Adipose tissue (tissue), 3 donors: Measurements from ENCODE around the gene PSRC1. TPM values are rescaled to one million over a fixed set of nuclear protein-coding genes. Genes with fewer than 3 reads are reported as not detected.

ENCODE experiments used
- H3K27ac ChIP-seq: one replicate; pipeline ENCODE4 v1.5.1; 2013; ENCODE audit warnings: low read depth, low read length
- WGBS, 3 donors: extraction: QIAGEN DNeasy Blood & Tissue Kit; methylation state at CpG; one replicate each; pipeline ENCODE4 v1.1.7; 2013; 5-methylcytosine and 5-hydroxymethylcytosine counted together
- polyA plus RNA-seq, 3 donors: library from polyadenylated mRNA; stranded (reverse); fragments of 200-250 nt; gene quantifications; one replicate each; pipeline ENCODE4 v1.2.3, GENCODE V29; 2013
- donor health status: healthy with polysubstance abuse.
- donor health status: Bipolar disorder and iron deficiency.
- donor health status: healthy.

Gene PSRC1
- polyA plus RNA-seq, 3 donors = 0.98 to 2.9 (median 1.1) TPM

- H3K27ac ChIP-seq = no peak overlapping the region
- WGBS, 3 donors = 55 to 68% (median 63%) methylated on average over 9 of the region's 9 CpGs
These were observed 7.1 kb downstream of the PSRC1 start for GRCh38 chr1:109275706-109276345.

GRCh38 chr1:109274533-109275476 lies 8.1 kb downstream of the PSRC1 start:
- no peak overlapping the region for H3K27ac ChIP-seq
- 28 to 68% (median 49%) methylated on average over 22 to 24 of the region's 24 CpGs for WGBS, 3 donors

- H3K27ac ChIP-seq = no peak overlapping the region
- WGBS, 3 donors = 71 to 82% (median 74%) methylated on average over 26 to 30 of the region's 30 CpGs
These were observed 9.2 kb downstream of the PSRC1 start for GRCh38 chr1:109273570-109274288.

- H3K27ac ChIP-seq = no peak overlapping the region
- WGBS, 3 donors = 84 to 90% (median 87%) methylated on average over 13 to 16 of the region's 16 CpGs
These were observed 10.0 kb downstream of the PSRC1 start for GRCh38 chr1:109272831-109273547.

- 78 to 88% (median 80%) methylated on average over 12 to 13 of the region's 13 CpGs for WGBS, 3 donors
- no peak overlapping the region for H3K27ac ChIP-seq
These were observed 10.7 kb downstream of the PSRC1 start for GRCh38 chr1:109272021-109272799.

- 84 to 89% (median 86%) methylated on average over 6 of the region's 6 CpGs for WGBS, 3 donors
- no peak overlapping the region for H3K27ac ChIP-seq
These were observed 11.5 kb downstream of the PSRC1 start for GRCh38 chr1:109271458-109271857.

GRCh38 chr1:109270623-109271317 lies 12.2 kb downstream of the PSRC1 start:
- WGBS, 3 donors = 91 to 94% (median 92%) methylated on average over 18 to 20 of the region's 20 CpGs

GRCh38 chr1:109269981-109270622 lies 12.8 kb downstream of the PSRC1 start:
- WGBS, 3 donors = 90 to 95% (median 94%) methylated on average over 17 of the region's 17 CpGs
- no peak overlapping the region for H3K27ac ChIP-seq

More at GRCh38 chr1:109270623-109271317, 12.2 kb downstream of the PSRC1 start:
- no peak overlapping the region for H3K27ac ChIP-seq

- no peak overlapping the region for H3K27ac ChIP-seq
- WGBS, 3 donors = 92% methylated on average over 33 of the region's 33 CpGs
These were observed 13.5 kb downstream of the PSRC1 start for GRCh38 chr1:109269212-109269980.

GRCh38 chr1:109268431-109269211 lies 14.3 kb downstream of the PSRC1 start:
- H3K27ac ChIP-seq = no peak overlapping the region
- 91 to 95% (median 93%) methylated on average over 29 of the region's 29 CpGs for WGBS, 3 donors

GRCh38 chr1:109267743-109268300 lies 15.1 kb downstream of the PSRC1 start:
- no peak overlapping the region for H3K27ac ChIP-seq
- 87 to 93% (median 91%) methylated on average over 17 of the region's 17 CpGs for WGBS, 3 donors

- 77 to 86% (median 82%) methylated on average over 11 of the region's 11 CpGs for WGBS, 3 donors
- H3K27ac ChIP-seq = no peak overlapping the region
These were observed 16.0 kb downstream of the PSRC1 start for GRCh38 chr1:109266965-109267364.

GRCh38 chr1:109265741-109266330 lies 17.1 kb downstream of the PSRC1 start:
- no peak overlapping the region for H3K27ac ChIP-seq
- 92 to 93% (median 92%) methylated on average over 13 of the region's 13 CpGs for WGBS, 3 donors

- no peak overlapping the region for H3K27ac ChIP-seq
- 89 to 95% (median 91%) methylated on average over 4 of the region's 4 CpGs for WGBS, 3 donors
These were observed 17.9 kb downstream of the PSRC1 start for GRCh38 chr1:109265016-109265415.

GRCh38 chr1:109264379-109264755 lies 18.6 kb downstream of the PSRC1 start:
- H3K27ac ChIP-seq = no peak overlapping the region
- 75 to 77% (median 76%) methylated on average over 9 of the region's 9 CpGs for WGBS, 3 donors
